Stimulated activated naive B cell treated with anti-CD40 and anti-IgM and Interleukin-4, amounts not matched to agents 10 μg/mL and 1 μg/mL and 100 μg/mL, for 72 hours (primary cell): ENCODE data around the gene KCNK13.
"Not testable (repeated sequence)": the region's sequence is repeated elsewhere in the genome, so short reads cannot be mapped to it uniquely, and the experiment has no call there.

ENCODE experiments used
- ATAC-seq, 2 donors: fragments of 150-1000 bp; cut with Tn5 transposase; replicated peaks; 2 replicates each; pipeline ENCODE4 v1.10.0; 2021; ENCODE audit warnings: moderate library complexity in 1 of 2
- DNase-seq: peaks from one replicate; pipeline ENCODE4 v3.0.0; 2021
- H3K27ac Mint-ChIP-seq: one replicate; pipeline ENCODE4 v1.8.0; 2022; ENCODE audit warnings: mild to moderate bottlenecking, mixed read lengths
- H3K27me3 Mint-ChIP-seq, 2 donors: one replicate each; pipeline ENCODE4 v1.8.0; 2022; ENCODE audit warnings: mixed read lengths in 2 of 2
- H3K36me3 Mint-ChIP-seq, 2 donors: one replicate each; pipeline ENCODE4 v1.8.0; 2022; ENCODE audit warnings: mixed read lengths in 2 of 2, mild to moderate bottlenecking in 1 of 2
- H3K4me1 Mint-ChIP-seq, 2 donors: one replicate each; pipeline ENCODE4 v1.8.0; 2022; ENCODE audit warnings: mixed read lengths in 2 of 2, mild to moderate bottlenecking in 1 of 2
- H3K4me3 Mint-ChIP-seq, 2 donors: one replicate each; pipeline ENCODE4 v1.8.0; 2022; ENCODE audit warnings: mild to moderate bottlenecking in 2 of 2, mixed read lengths in 2 of 2, moderate library complexity in 1 of 2
- H3K9me3 Mint-ChIP-seq, 2 donors: one replicate each; pipeline ENCODE4 v1.8.0; 2022; ENCODE audit warnings: mixed read lengths in 2 of 2, mild to moderate bottlenecking in 1 of 2

Gene KCNK13

GRCh38 chr14:90213099-90213748 lies 151.4 kb downstream of the KCNK13 start:
- no peak overlapping the region for H3K4me3 Mint-ChIP-seq
- ATAC-seq (no peak), DNase-seq (no peak)
- H3K27ac Mint-ChIP-seq = no peak overlapping the region
- peaks cover 3 to 5% of the 10 kb centered on the region in 2 donors for H3K36me3 Mint-ChIP-seq
- no peaks in the 10 kb centered on the region for H3K4me1 Mint-ChIP-seq
- H3K9me3 Mint-ChIP-seq = peaks cover 10 to 15% of the 10 kb centered on the region in 2 donors
- peaks cover 10 to 13% of the 10 kb centered on the region in 2 donors for H3K27me3 Mint-ChIP-seq

GRCh38 chr14:90228478-90228877 lies 166.7 kb downstream of the KCNK13 start:
- ATAC-seq (no peak), DNase-seq (no peak)
- H3K9me3 Mint-ChIP-seq = peaks cover 9 to 13% of the 10 kb centered on the region in 2 donors
- no peak overlapping the region for H3K4me3 Mint-ChIP-seq
- H3K27ac Mint-ChIP-seq = no peak overlapping the region
- H3K4me1 Mint-ChIP-seq = no peaks in the 10 kb centered on the region
- H3K27me3 Mint-ChIP-seq = peaks cover 16 to 21% of the 10 kb centered on the region in 2 donors
- H3K36me3 Mint-ChIP-seq = peaks cover 0 to 4% of the 10 kb centered on the region in 2 donors

GRCh38 chr14:90229942-90230341 lies 168.1 kb downstream of the KCNK13 start:
- H3K36me3 Mint-ChIP-seq, H3K27ac Mint-ChIP-seq, H3K9me3 Mint-ChIP-seq, ATAC-seq, H3K4me1 Mint-ChIP-seq, DNase-seq, H3K4me3 Mint-ChIP-seq: not testable (repeated sequence)
- H3K27me3 Mint-ChIP-seq = peaks cover 20 to 21% of the 10 kb centered on the region in 2 donors
